ENCODE measurements around the gene OSBPL2. TPM values are rescaled to one million over a fixed set of nuclear protein-coding genes. Genes with fewer than 3 reads are reported as not detected.

Gene OSBPL2
- total and polyA plus RNA-seq, 2 donors (not counting 1 experiment from before 2014, with no cell fraction given) = 28.1 to 74.3 TPM

- no peak overlapping the region for H3K27ac ChIP-seq (ENCODE audit: low read length in 2 of 2)
- no peaks in the 10 kb centered on the region for H3K27me3 ChIP-seq (replicated peaks in 1 of 4; ENCODE audit: control extremely low read depth in 1 of 4, control insufficient read depth in 3 of 4, insufficient read depth in 4 of 4, low read length in 3 of 4)
- H4K20me1 ChIP-seq (ENCODE audit: control insufficient read depth, insufficient read depth, low read length, poor library complexity, severe bottlenecking) = peaks cover 80% of the 10 kb centered on the region
- H3K4me1 ChIP-seq (ENCODE audit: control insufficient read depth in 2 of 2, insufficient read depth in 2 of 2, low read length in 2 of 2) = no peaks in the 10 kb centered on the region
- DNase-seq = no peak
- no peak overlapping the region for H3K4me3 Mint-ChIP-seq
- no peak overlapping the region for H2AFZ ChIP-seq (ENCODE audit: insufficient read depth, low read depth, low read length, poor library complexity, severe bottlenecking)
- no peak overlapping the region for H3K9ac ChIP-seq (ENCODE audit: low read length)
- POLR2A ChIA-PET = no interaction called here
- no peaks in the 10 kb centered on the region for H3K27me3 Mint-ChIP-seq
- no peak for ATAC-seq (ENCODE audit: low read depth)
- TF ChIP-seq EZH2 (IDR thresholded peaks at IDR 0.05; ENCODE audit: borderline replicate concordance, insufficient read depth, low read depth, low read length, poor library complexity, severe bottlenecking) = no peak
- CTCF ChIA-PET = no interaction called here
- WGBS (ENCODE audit: insufficient coverage) = 100% methylated on average over 8 of the region's 8 CpGs
- H3K27ac Mint-ChIP-seq = no peak overlapping the region
- intact Hi-C loops (cut with micrococcal nuclease) = no loop called here
- no peaks in the 10 kb centered on the region for H3K9me3 ChIP-seq (ENCODE audit: control extremely low read depth in 1 of 3, control insufficient read depth in 2 of 3, insufficient read depth in 1 of 3, low read length in 2 of 3)
- peaks cover 87% of the 10 kb centered on the region for H3K79me2 ChIP-seq (ENCODE audit: control insufficient read depth, insufficient read depth, low read length)
- H3K4me1 Mint-ChIP-seq = peaks cover 2% of the 10 kb centered on the region
- H3K36me3 ChIP-seq (replicated peaks in 1 of 2; ENCODE audit: control extremely low read depth in 1 of 2, control insufficient read depth in 1 of 2, extremely low read depth in 1 of 2, insufficient read depth in 2 of 2, low read length in 1 of 2) = peaks cover 0 to 72% of the 10 kb centered on the region in 2 experiments
- H3K9me3 Mint-ChIP-seq (ENCODE audit: insufficient read depth) = no peaks in the 10 kb centered on the region
- H3K4me2 ChIP-seq (replicated peaks; ENCODE audit: low read depth, low read length, poor library complexity, severe bottlenecking) = no peak overlapping the region
- no peak overlapping the region for H3K4me3 ChIP-seq (ENCODE audit: control extremely low read depth in 1 of 5, extremely low read depth in 1 of 5, insufficient read depth in 1 of 5, low read depth in 2 of 5, low read length in 4 of 5)
These were observed 20.9 kb downstream of the OSBPL2 start for GRCh38 chr20:62259294-62259565.

GRCh38 chr20:62262064-62262463, 23.7 kb downstream of the OSBPL2 start:
- intact Hi-C loops (cut with micrococcal nuclease) = no loop called here
- H3K4me1 Mint-ChIP-seq = no peaks in the 10 kb centered on the region
- Histone ChIP-seq H4K20me1 (ENCODE audit: control insufficient read depth, insufficient read depth, low read length, poor library complexity, severe bottlenecking) (peaks cover 52% of the 10 kb centered on the region), H3K4me1 (ENCODE audit: control insufficient read depth in 2 of 2, insufficient read depth in 2 of 2, low read length in 2 of 2) (no peaks in the 10 kb centered on the region), H3K27me3 (replicated peaks in 1 of 4; ENCODE audit: control extremely low read depth in 1 of 4, control insufficient read depth in 3 of 4, insufficient read depth in 4 of 4, low read length in 3 of 4) (no peaks in the 10 kb centered on the region), H3K4me3 (ENCODE audit: control extremely low read depth in 1 of 5, extremely low read depth in 1 of 5, insufficient read depth in 1 of 5, low read depth in 2 of 5, low read length in 4 of 5) (no peak overlapping the region), H3K36me3 (replicated peaks in 1 of 2; ENCODE audit: control extremely low read depth in 1 of 2, control insufficient read depth in 1 of 2, extremely low read depth in 1 of 2, insufficient read depth in 2 of 2, low read length in 1 of 2) (peaks cover 0 to 88% of the 10 kb centered on the region in 2 experiments), H3K4me2 (replicated peaks; ENCODE audit: low read depth, low read length, poor library complexity, severe bottlenecking) (no peak overlapping the region), H3K27ac (ENCODE audit: low read length in 2 of 2) (no peak overlapping the region), H3K9me3 (ENCODE audit: control extremely low read depth in 1 of 3, control insufficient read depth in 2 of 3, insufficient read depth in 1 of 3, low read length in 2 of 3) (peaks cover 0 to 6% (median 0%) of the 10 kb centered on the region in 3 donors), H2AFZ (ENCODE audit: insufficient read depth, low read depth, low read length, poor library complexity, severe bottlenecking) (no peak overlapping the region), H3K9ac (ENCODE audit: low read length) (no peak overlapping the region), H3K79me2 (ENCODE audit: control insufficient read depth, insufficient read depth, low read length) (peaks cover 62% of the 10 kb centered on the region)
- TF ChIP-seq CTCF (IDR thresholded peaks at IDR 0.05) (no peak), EZH2 (IDR thresholded peaks at IDR 0.05; ENCODE audit: borderline replicate concordance, insufficient read depth, low read depth, low read length, poor library complexity, severe bottlenecking) (no peak)
- H3K9me3 Mint-ChIP-seq (ENCODE audit: insufficient read depth) = no peaks in the 10 kb centered on the region
- no peak overlapping the region for H3K4me3 Mint-ChIP-seq
- WGBS (ENCODE audit: insufficient coverage) = over 99% methylated on average over 10 of the region's 10 CpGs
- ChIA-PET CTCF (no interaction called here), POLR2A (no interaction called here)
- H3K27ac Mint-ChIP-seq = no peak overlapping the region
- ATAC-seq (ENCODE audit: low read depth) = no peak
- DNase-seq = no peak
- no peaks in the 10 kb centered on the region for H3K27me3 Mint-ChIP-seq
